HPDE6-E6E7 (cell line): ENCODE results near the gene MIPOL1.
"Not testable (repeated sequence)": the region's sequence is repeated elsewhere in the genome, so short reads cannot be mapped to it uniquely, and the experiment has no call there.

ENCODE experiments used
- DNase-seq: peaks from one replicate; pipeline ENCODE4 v3.0.0; 2011; ENCODE audit warnings: missing footprints; ENCODE audit errors: extremely low spot score

The MIPOL1 gene

GRCh38 chr14:37546621-37547447, 349.1 kb downstream of the MIPOL1 start:
- DNase-seq, result no peak

GRCh38 chr14:37550511-37550910, 352.8 kb downstream of the MIPOL1 start:
- DNase-seq, result no peak

- no peak for DNase-seq
Measured at GRCh38 chr14:37551119-37551518, 353.4 kb downstream of the MIPOL1 start.

GRCh38 chr14:37553935-37554550, 356.3 kb downstream of the MIPOL1 start:
- DNase-seq, result no peak

- not testable (repeated sequence) for DNase-seq
Measured at GRCh38 chr14:37555596-37555995, 357.9 kb downstream of the MIPOL1 start.

- DNase-seq, result no peak
Measured at GRCh38 chr14:37558740-37559139, 361.0 kb downstream of the MIPOL1 start.

GRCh38 chr14:37559386-37559785, 361.6 kb downstream of the MIPOL1 start:
- DNase-seq, result no peak

- no peak for DNase-seq
Measured at GRCh38 chr14:37563189-37563588, 365.5 kb downstream of the MIPOL1 start.

- no peak for DNase-seq
Measured at GRCh38 chr14:37565550-37565949, 367.8 kb downstream of the MIPOL1 start.

- DNase-seq, result no peak
Measured at GRCh38 chr14:37566811-37567371, 369.2 kb downstream of the MIPOL1 start.

GRCh38 chr14:37569729-37570128, 372.0 kb downstream of the MIPOL1 start:
- DNase-seq, result no peak

- no peak for DNase-seq
Measured at GRCh38 chr14:37571391-37571790, 373.7 kb downstream of the MIPOL1 start.

GRCh38 chr14:37573356-37573755, 375.6 kb downstream of the MIPOL1 start:
- DNase-seq, result no peak

GRCh38 chr14:37579274-37579673, 381.5 kb downstream of the MIPOL1 start:
- no peak for DNase-seq

GRCh38 chr14:37580146-37580545, 382.4 kb downstream of the MIPOL1 start:
- DNase-seq, result no peak

- no peak for DNase-seq
Measured at GRCh38 chr14:37583358-37584210, 385.8 kb downstream of the MIPOL1 start.

- DNase-seq, result no peak
Measured at GRCh38 chr14:37584211-37585100, 386.7 kb downstream of the MIPOL1 start.

- DNase-seq, result no peak
Measured at GRCh38 chr14:37585101-37585511, 387.4 kb downstream of the MIPOL1 start.

- no peak for DNase-seq
Measured at GRCh38 chr14:37585971-37586796, 388.4 kb downstream of the MIPOL1 start.

GRCh38 chr14:37586797-37587130, 389.0 kb downstream of the MIPOL1 start:
- no peak for DNase-seq
